Liver (tissue), 9 donors: ENCODE results near the gene ILF2. TPM values are rescaled to one million over a fixed set of nuclear protein-coding genes. Genes with fewer than 3 reads are reported as not detected.

Source experiments
- DNase-seq: peaks from one replicate; pipeline ENCODE4 v3.0.0-alpha.2; 2017; ENCODE audit warnings: low spot score
- H3K27ac ChIP-seq, 2 donors: one replicate each; pipeline ENCODE4 v1.7.0; 2013; ENCODE audit warnings: inconsistent platforms in 2 of 2, low read length in 2 of 2, control low read depth in 1 of 2, low read depth in 1 of 2, mild to moderate bottlenecking in 1 of 2
- H3K27me3 ChIP-seq, 4 donors: one replicate each; pipeline versions ENCODE4 v1.6.1 to v1.7.0; 2013; ENCODE audit warnings: low read length in 3 of 4, inconsistent platforms in 1 of 4, mild to moderate bottlenecking in 1 of 4, moderate library complexity in 1 of 4; ENCODE audit not compliant: control insufficient read depth in 4 of 4, insufficient read depth in 4 of 4
- H3K36me3 ChIP-seq, 4 donors: one replicate each; pipeline versions ENCODE4 v1.6.1 to v1.7.0; 2013; ENCODE audit warnings: low read length in 3 of 4, mild to moderate bottlenecking in 3 of 4, low read depth in 1 of 4, moderate library complexity in 1 of 4; ENCODE audit not compliant: control insufficient read depth in 4 of 4, insufficient read depth in 3 of 4
- H3K4me1 ChIP-seq, 4 donors: one replicate each; pipeline versions ENCODE4 v1.6.1 to v1.7.0; 2013; ENCODE audit warnings: low read length in 3 of 4, mild to moderate bottlenecking in 3 of 4, moderate library complexity in 1 of 4; ENCODE audit not compliant: control insufficient read depth in 4 of 4, insufficient read depth in 4 of 4
- H3K4me3 ChIP-seq, 3 donors: one replicate each; pipeline versions ENCODE4 v1.6.1 to v1.7.0; 2013; ENCODE audit warnings: low read length in 3 of 3, control low read depth in 1 of 3, low read depth in 1 of 3, mild to moderate bottlenecking in 1 of 3
- H3K9ac ChIP-seq, 2 donors: one replicate each; pipeline ENCODE4 v1.7.0; 2013; ENCODE audit warnings: low read length in 2 of 2, mild to moderate bottlenecking in 2 of 2, moderate library complexity in 2 of 2, control low read depth in 1 of 2, low read depth in 1 of 2
- H3K9me3 ChIP-seq, 4 donors: one replicate each; pipeline versions ENCODE4 v1.6.1 to v1.7.0; 2013; ENCODE audit warnings: low read length in 3 of 4; ENCODE audit not compliant: control insufficient read depth in 4 of 4
- EGR1 ChIP-seq, 2 donors: IDR thresholded peaks; 2 replicates each; pipeline ENCODE4 v1.6.1; 2016 to 2018; ENCODE audit warnings: antibody characterized with exemption in 2 of 2, low read depth in 2 of 2
- FOXA1 ChIP-seq: IDR thresholded peaks from 2 replicates; pipeline ENCODE4 v1.6.1; 2016; ENCODE audit warnings: antibody characterized with exemption
- FOXA2 ChIP-seq: IDR thresholded peaks from 2 replicates; pipeline ENCODE4 v1.6.1; 2016; ENCODE audit warnings: antibody characterized with exemption
- GABPA ChIP-seq, 2 donors: IDR thresholded peaks in 1 of 2; conservative IDR thresholded peaks in 1 of 2; 2 replicates each; pipeline ENCODE4 v1.6.1; 2016; ENCODE audit warnings: antibody characterized with exemption in 2 of 2, mild to moderate bottlenecking in 1 of 2, moderate library complexity in 1 of 2
- HNF4A ChIP-seq, 2 donors: conservative IDR thresholded peaks; 2 replicates each; pipeline ENCODE4 v1.6.1; 2016; ENCODE audit warnings: antibody characterized with exemption in 2 of 2, mild to moderate bottlenecking in 2 of 2
- HNF4G ChIP-seq: IDR thresholded peaks from 2 replicates; pipeline ENCODE4 v1.6.1; 2016; ENCODE audit warnings: antibody characterized with exemption
- JUND ChIP-seq, 2 donors: IDR thresholded peaks; 2 replicates each; pipeline ENCODE4 v1.6.1; 2016; ENCODE audit warnings: antibody characterized with exemption in 2 of 2
- MAX ChIP-seq: IDR thresholded peaks from 2 replicates; pipeline ENCODE4 v1.6.1; 2016; ENCODE audit warnings: antibody characterized with exemption
- NR2F2 ChIP-seq: IDR thresholded peaks from 2 replicates; pipeline ENCODE4 v1.6.1; 2016; ENCODE audit warnings: antibody characterized with exemption
- RAD21 ChIP-seq, 2 donors: IDR thresholded peaks; 2 replicates each; pipeline ENCODE4 v1.6.1; 2016; ENCODE audit warnings: antibody characterized with exemption in 2 of 2, mild to moderate bottlenecking in 2 of 2
- RXRA ChIP-seq, 2 donors: IDR thresholded peaks; 2 replicates each; pipeline ENCODE4 v1.6.1; 2017 to 2018; ENCODE audit warnings: antibody characterized with exemption in 2 of 2, mild to moderate bottlenecking in 1 of 2
- SP1 ChIP-seq: IDR thresholded peaks from 2 replicates; pipeline ENCODE4 v1.6.1; 2018; ENCODE audit warnings: antibody characterized with exemption, mild to moderate bottlenecking
- TAF1 ChIP-seq: conservative IDR thresholded peaks from 2 replicates; pipeline ENCODE4 v1.6.1; 2016; ENCODE audit warnings: antibody characterized with exemption, mild to moderate bottlenecking
- ZBTB33 ChIP-seq: IDR thresholded peaks from 2 replicates; pipeline ENCODE4 v1.6.1; 2016; ENCODE audit warnings: antibody characterized with exemption
- WGBS: extraction: QIAGEN DNeasy Blood & Tissue Kit; methylation state at CpG from one replicate; pipeline ENCODE4 v1.1.7; 2013; 5-methylcytosine and 5-hydroxymethylcytosine counted together
- polyA plus RNA-seq, 2 donors: library from polyadenylated mRNA; stranded (reverse) in 1 of 2; unstranded in 1 of 2; fragments of 200-250 nt in 1 of 2; fragments of >200 nt in 1 of 2; fragmentation: Nextera tagmentation in 1 of 2; extraction: Ambion mirVana in 1 of 2; gene quantifications; one replicate each; pipeline versions ENCODE4 v1.2.1 to v1.2.3, GENCODE V29; 2013 to 2015
- total RNA-seq, 2 donors: library from RNA; depleted of rRNA; stranded (reverse); fragments of >200 nt; gene quantifications; one replicate each; pipeline ENCODE4 v1.2.3, GENCODE V29; 2014
- TF ChIP-seq, protein P1 (sequence below): fragments of 150-350 bp; IDR thresholded peaks from 2 replicates; pipeline ENCODE4 v1.5.1; 2017; ENCODE audit warnings: improper control_type of control experiment, low read depth, low read length; ENCODE audit not compliant: missing input control
- TF ChIP-seq, protein P2 (sequence below): IDR thresholded peaks from 2 replicates; pipeline ENCODE4 v1.6.1; 2016; ENCODE audit warnings: antibody characterized with exemption
- TF ChIP-seq, protein P3 (sequence below): IDR thresholded peaks from 2 replicates; pipeline ENCODE4 v1.6.1; 2016; ENCODE audit warnings: antibody characterized with exemption, mild to moderate bottlenecking
- donor health status: healthy.
- donor health status: healthy.
- donor health status: healthy.
- donor health status: healthy.
- donor health status: healthy.

ILF2 gene
- total and polyA plus RNA-seq, 4 donors = 28.7 to 84.2 (median 51.5) TPM

DNA sequence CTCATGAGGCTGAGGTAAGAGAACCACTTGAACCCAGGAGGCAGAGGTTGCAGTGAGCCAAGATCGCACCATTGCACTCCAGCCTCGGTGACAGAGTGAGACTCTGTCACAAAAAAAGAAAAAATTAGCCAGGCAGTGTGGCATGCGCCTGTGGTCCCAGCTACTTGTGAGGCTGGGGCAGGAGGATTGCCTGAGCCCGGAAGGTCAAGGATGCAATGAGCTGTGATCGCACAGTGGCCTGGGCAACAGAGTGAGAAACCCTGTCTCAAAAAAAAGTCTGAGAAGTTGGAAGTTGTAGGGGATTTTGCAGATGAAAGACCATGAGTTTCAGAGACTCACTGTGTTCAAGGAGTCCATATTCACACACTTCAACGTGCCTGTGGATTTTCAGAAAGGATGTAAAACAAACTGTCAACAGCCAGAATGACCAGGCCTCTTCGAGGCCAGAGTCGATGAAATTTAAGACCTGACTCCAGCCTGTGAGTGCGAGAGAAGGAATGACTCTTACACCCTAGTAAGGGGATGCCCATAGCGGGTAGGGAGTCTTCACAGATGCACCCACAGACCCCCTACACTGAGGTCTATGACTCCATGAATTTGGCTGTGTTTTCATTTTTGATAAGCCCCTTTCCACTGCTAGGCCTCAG, 45.7 kb downstream of the ILF2 start:
- Histone ChIP-seq H3K9ac (no peak overlapping the region), H3K36me3 (no peaks in the 10 kb centered on the region), H3K27ac (no peak overlapping the region), H3K4me3 (no peak overlapping the region), H3K4me1 (peaks cover 4 to 19% (median 10%) of the 10 kb centered on the region in 4 donors), H3K27me3 (no peaks in the 10 kb centered on the region), H3K9me3 (no peaks in the 10 kb centered on the region)
- TF ChIP-seq RAD21 (IDR thresholded peaks at IDR 0.05) (no peak), HNF4A (conservative IDR thresholded peaks at IDR 0.05) (no peak), FOXA1 (no peak), ZBTB33 (no peak), HNF4G (no peak), GABPA (IDR thresholded peaks at IDR 0.05 in 1 of 2, conservative IDR thresholded peaks at IDR 0.05 in 1 of 2) (no peak), EGR1 (IDR thresholded peaks at IDR 0.05; ENCODE audit: low read depth in 2 of 2) (no peak), MAX (no peak), RXRA (IDR thresholded peaks at IDR 0.05) (no peak), FOXA2 (no peak), NR2F2 (no peak), SP1 (no peak), TAF1 (no peak), JUND (IDR thresholded peaks at IDR 0.05) (no peak)
- TF ChIP-seq, protein P1, sequence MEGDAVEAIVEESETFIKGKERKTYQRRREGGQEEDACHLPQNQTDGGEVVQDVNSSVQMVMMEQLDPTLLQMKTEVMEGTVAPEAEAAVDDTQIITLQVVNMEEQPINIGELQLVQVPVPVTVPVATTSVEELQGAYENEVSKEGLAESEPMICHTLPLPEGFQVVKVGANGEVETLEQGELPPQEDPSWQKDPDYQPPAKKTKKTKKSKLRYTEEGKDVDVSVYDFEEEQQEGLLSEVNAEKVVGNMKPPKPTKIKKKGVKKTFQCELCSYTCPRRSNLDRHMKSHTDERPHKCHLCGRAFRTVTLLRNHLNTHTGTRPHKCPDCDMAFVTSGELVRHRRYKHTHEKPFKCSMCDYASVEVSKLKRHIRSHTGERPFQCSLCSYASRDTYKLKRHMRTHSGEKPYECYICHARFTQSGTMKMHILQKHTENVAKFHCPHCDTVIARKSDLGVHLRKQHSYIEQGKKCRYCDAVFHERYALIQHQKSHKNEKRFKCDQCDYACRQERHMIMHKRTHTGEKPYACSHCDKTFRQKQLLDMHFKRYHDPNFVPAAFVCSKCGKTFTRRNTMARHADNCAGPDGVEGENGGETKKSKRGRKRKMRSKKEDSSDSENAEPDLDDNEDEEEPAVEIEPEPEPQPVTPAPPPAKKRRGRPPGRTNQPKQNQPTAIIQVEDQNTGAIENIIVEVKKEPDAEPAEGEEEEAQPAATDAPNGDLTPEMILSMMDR = no peak
- TF ChIP-seq, protein P2, sequence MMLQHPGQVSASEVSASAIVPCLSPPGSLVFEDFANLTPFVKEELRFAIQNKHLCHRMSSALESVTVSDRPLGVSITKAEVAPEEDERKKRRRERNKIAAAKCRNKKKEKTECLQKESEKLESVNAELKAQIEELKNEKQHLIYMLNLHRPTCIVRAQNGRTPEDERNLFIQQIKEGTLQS = no peak
- TF ChIP-seq, protein P3, sequence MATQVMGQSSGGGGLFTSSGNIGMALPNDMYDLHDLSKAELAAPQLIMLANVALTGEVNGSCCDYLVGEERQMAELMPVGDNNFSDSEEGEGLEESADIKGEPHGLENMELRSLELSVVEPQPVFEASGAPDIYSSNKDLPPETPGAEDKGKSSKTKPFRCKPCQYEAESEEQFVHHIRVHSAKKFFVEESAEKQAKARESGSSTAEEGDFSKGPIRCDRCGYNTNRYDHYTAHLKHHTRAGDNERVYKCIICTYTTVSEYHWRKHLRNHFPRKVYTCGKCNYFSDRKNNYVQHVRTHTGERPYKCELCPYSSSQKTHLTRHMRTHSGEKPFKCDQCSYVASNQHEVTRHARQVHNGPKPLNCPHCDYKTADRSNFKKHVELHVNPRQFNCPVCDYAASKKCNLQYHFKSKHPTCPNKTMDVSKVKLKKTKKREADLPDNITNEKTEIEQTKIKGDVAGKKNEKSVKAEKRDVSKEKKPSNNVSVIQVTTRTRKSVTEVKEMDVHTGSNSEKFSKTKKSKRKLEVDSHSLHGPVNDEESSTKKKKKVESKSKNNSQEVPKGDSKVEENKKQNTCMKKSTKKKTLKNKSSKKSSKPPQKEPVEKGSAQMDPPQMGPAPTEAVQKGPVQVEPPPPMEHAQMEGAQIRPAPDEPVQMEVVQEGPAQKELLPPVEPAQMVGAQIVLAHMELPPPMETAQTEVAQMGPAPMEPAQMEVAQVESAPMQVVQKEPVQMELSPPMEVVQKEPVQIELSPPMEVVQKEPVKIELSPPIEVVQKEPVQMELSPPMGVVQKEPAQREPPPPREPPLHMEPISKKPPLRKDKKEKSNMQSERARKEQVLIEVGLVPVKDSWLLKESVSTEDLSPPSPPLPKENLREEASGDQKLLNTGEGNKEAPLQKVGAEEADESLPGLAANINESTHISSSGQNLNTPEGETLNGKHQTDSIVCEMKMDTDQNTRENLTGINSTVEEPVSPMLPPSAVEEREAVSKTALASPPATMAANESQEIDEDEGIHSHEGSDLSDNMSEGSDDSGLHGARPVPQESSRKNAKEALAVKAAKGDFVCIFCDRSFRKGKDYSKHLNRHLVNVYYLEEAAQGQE = no peak
- WGBS = 90% methylated on average over 10 of the region's 10 CpGs
- DNase-seq = no peak
